K562 treated with DMSO at 1 percent for 12 hours (cell line): ENCODE measurements around the gene PELI2. TPM values are rescaled to one million over a fixed set of nuclear protein-coding genes. Genes with fewer than 3 reads are reported as not detected.

Source experiments
- total RNA-seq: library from RNA; unstranded; fragments of 300-600 nt; gene quantifications from 2 replicates; pipeline ENCODE4 v1.2.3, GENCODE V29; 2022; ENCODE audit not compliant: insufficient read depth

PELI2 gene, protein sequence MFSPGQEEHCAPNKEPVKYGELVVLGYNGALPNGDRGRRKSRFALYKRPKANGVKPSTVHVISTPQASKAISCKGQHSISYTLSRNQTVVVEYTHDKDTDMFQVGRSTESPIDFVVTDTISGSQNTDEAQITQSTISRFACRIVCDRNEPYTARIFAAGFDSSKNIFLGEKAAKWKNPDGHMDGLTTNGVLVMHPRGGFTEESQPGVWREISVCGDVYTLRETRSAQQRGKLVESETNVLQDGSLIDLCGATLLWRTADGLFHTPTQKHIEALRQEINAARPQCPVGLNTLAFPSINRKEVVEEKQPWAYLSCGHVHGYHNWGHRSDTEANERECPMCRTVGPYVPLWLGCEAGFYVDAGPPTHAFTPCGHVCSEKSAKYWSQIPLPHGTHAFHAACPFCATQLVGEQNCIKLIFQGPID
- total RNA-seq = 0.20 and 1.5 TPM in 2 replicates

DNA sequence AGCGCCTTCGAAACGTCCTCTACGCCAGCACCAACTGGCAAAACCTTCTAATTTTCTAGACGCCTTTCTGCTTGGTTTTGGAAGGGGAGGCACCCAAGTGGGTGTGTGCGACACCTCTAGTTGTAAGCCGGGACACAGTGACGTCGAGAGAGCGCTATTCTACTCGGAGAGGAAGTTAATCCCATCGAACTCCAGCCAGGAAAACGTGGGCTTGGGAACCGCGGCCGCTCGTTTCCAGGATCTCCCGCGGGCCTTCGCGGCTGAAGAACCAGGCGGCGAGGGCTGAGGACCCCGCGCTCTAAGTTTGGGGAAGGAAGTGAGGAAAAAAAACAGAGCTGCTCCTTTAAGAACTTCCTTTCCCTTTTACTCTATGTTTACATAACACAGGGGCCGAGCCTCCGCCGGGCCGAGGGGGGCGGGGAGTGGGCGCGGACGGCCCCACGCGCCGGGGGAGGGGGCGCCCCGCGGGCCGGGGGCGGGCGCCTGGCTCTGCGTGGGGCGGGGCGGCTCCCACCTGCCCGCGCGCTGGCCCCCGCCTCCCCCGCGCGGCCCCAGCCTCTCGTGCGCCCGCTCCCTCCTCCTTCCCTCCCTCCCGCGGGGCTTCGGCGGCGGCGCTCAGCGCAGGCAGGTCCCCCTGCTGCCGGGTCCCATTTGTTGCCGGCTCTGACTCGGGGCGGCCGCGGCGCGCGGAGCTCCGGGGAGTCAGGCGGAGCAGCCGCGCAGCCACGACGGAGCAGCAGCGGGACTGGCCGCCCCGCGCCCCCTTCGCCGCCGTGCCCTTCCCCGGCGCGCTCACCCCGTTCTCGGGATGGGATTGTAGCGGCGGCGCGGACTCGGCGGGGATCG is at the start of gene PELI2:
Gene PELI2 (plus strand): TSS at position 647 of the 846 bp plus-strand sequence. CDS start 250 bp downstream, outside the sequence.

